ENCODE results near the gene SLC26A2.
A peak's percentile ranks its signal among the peaks of the same experiment; 100 is the strongest.
"Not testable (repeated sequence)": the region's sequence is repeated elsewhere in the genome, so short reads cannot be mapped to it uniquely, and the experiment has no call there.

Gene SLC26A2

DNA sequence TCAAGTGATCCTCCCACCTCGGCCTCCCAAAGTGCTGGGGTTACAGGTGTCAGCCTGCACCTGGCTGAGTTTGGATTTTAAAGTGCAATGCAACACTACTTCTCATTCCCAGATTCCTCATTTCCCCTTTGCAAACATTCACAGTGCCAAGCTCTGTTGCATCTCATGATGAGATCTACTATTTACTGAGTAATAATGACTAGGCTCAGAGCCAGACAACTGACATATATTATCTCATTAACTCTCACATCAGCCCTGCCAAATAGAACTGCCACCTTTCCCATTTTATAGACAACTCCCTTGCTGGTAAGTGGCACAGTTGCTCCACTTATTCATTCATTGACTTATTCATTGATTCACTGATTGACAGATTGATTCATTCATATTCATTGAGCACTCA lies 22.9 kb upstream of the SLC26A2 start:
- DNase-seq (ENCODE audit: low read depth): no peak

DNA sequence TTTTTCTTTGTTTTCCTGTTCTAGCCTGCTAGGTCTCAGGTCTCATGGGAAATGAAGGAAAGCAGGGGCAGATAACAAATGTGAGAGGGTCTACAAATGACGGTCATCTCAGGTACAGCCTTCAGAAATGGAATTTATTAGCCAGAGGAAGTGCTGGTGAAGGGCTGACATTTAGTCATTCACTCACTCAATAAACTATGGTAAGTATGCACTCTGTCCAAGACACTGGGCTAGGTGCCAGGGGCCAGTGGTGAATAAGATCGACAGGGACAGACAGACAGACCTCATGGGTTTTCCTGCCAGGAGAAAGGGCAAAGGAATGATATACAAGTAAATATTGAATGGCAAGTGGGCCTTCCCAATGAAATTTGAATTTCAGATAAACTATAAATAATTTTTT lies 22.3 kb upstream of the SLC26A2 start:
- DNase-seq (ENCODE audit: low read depth): no peak

DNA sequence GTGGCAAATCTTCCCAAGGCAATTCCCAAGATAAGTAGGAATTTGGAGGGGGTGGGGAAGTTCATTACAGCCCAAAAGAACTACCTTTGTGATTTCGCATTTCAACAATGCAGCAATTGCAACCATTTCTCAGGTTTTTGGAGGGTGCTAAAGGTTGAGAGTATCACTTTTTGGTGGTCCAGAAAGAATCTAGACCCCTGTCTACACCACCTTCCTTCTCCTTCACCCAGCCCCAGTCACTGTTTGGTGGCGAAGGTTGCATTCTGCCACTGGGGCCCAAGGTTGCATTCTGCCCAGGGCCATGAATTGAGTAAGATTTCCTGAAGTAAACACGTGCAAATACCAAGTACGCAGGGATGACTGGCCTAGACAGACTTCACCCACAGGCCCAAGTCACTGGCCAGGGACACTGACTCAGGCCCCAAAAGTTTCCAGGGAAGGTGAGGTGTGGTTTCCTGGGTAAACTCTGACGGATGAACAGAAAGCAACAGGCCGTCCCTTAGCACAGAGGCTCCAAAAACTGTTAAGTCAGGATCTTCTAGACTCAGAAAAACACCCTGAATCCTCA lies 21.7 kb upstream of the SLC26A2 start:
- peak; percentile 58 for DNase-seq (ENCODE audit: low read depth)

DNA sequence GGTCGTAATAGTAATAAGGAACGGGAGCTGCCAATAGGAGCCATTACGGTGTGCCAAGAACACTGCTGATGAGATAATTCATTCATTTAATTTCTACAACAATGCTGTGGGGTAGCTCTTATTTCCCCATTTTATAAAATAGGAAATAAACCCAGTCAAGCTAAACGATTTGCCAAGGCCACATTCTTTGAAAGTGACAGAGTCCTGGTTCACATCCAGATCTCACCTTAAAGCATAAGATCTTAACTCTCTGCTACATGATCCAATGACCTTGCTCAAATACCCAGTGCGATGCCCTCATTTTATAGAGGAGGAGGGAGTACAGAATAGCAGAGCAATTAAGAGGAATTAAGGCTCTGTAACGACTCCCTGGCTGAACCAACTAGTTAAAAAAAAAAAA lies 21.0 kb upstream of the SLC26A2 start:
- DNase-seq (ENCODE audit: low read depth): no peak

DNA sequence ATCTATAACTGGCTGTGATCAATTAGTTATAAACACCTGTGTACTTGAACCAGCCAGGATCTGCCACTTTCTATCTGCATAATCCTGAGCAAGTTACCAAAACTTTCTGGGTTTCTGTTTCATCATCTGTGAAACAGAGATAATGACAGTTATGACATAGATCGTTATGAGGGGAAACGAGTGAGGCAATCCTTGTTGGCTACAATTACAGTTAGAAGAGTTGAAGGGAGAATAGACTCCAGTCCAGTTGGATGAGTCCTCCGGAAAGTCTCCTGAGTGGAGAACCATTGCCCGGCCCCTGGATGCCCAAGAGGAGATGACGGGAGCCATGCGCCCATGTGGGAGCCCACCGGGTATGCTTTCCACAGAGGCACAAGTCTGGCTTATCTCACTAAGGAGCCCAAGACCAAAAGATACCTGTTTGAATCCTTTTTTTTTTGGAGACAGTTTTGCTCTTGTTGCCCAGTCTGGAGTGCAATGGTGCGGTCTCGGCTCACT lies 20.4 kb upstream of the SLC26A2 start:
- no peak for DNase-seq (ENCODE audit: low read depth)

DNA sequence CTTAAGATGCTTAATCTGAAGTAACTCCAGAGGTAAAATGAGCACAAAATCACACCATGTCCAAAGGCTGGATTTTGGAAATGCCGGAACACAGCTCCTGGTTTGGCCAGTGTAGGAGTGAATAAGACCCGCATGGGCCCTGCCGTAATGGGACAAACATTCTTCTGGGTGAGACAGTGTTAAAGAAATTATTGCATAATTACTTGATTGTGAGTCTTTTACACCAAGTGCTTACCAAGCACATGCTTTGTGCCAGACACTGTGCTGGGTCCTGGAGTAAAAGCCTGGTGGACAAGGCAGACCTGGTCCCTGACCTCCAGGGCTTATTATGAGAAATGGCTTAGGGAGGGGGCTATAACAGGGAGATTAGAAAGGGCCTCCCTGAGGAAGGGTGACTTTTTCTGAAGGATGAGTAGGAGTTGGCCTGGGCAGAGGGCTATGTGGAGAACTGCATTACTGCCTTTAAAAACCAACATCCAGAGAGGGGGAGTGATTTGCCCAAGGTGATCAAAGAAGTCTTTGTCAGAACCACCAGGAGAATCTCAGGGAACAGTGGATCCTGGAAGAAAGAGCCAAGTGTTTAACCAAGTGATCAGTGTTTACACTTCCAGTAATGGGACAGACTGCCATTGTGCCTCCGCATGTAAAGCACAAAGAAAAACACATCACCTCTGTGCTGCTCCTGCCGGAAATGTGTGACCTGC lies 19.5 kb upstream of the SLC26A2 start:
- no peak for DNase-seq (ENCODE audit: low read depth)

DNA sequence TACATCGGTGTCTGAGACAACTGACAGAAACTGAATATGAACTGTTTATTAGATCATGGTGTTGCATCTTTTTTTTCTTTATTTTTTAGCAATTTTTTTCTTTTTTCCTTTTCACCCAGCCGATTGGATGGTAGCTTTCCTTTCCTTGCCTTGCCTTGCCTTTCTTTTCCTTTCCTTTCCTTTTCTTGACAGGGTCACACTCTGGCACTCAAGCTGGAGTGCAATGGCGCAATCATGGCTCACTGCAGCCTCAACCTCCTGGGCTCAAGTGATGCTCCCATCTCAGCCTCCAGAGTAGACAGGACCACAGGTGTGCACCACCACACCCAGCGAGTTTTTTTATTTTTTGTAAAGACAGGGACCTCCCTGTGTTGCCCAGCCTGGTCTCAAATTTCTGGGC lies 18.8 kb upstream of the SLC26A2 start:
- no peak for DNase-seq (ENCODE audit: low read depth)

DNA sequence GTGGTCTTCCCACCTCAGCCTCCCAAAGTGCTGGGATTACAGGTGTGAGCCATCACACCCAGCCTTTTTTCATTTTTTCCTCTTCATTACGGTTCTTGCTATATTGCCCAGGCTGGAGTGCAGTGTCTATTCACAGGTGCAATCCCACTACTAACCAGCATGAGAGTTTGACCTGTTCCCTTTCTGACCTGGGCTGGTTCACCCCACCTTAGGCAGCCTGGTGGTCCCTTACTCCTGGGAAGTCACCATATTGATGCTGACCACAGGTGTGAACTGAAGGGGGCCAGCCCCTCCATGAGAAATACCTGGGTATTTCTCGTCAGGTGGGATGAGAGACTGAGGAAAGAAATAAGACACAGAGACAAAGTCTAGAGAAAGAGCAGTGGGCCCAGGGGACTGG lies 18.4 kb upstream of the SLC26A2 start:
- no peak for DNase-seq (ENCODE audit: low read depth)

DNA sequence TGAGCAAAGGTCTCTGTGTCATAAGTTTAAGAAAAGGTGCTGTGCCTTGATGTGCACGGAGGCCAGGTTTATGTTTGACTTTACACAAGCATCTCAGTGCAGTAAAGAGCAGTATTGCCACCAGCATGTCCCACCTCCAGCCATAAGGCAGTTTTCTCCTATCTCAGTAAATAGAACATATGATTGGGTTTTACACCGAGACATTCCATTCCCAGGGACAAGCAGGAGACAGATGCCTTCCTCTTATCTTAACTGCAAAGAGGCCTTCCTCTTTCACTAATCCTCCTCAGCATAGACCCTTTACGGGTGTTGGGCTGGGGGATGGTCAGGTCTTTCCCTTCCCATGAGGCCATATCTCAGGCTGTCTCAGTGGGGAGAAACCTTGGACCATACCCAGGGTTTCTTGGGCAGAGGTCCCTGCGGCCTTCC lies 17.8 kb upstream of the SLC26A2 start:
- not testable (repeated sequence) for DNase-seq (ENCODE audit: low read depth)

DNA sequence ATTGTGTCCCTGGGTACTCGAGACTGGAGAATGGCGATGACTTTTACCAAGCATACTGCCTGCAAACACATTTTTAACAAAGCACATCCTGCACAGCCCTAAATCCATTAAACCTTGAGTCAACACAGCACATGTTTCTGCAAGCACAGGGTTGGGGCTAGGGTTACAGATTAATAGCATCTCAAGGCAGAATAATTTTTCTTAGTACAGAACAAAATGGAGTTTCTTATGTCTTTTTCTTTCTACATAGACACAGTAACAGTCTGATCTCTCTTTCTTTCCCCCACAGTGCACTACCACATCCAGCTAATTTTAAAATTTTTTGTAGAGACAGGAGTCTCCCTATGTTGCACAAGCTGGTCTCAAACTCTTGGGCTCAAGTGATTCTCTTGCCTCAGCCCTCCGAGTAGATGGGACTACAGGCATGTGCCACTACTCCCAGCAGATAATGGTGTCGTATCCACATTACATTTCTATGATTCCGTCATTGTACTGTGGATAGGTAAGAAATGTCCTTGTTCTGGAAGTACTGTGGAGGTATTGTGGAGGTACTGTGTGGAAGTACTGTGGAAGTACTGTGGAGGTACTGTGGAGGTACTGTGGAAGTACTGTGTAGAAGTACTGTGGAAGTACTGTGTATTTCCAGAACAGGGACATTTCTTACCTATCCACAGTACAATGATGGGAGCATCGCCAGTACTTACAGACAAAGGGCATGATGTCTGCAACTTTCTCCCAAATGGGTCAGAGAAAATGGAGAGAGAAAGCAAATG lies 17.2 kb upstream of the SLC26A2 start:
- DNase-seq (ENCODE audit: low read depth): not testable (repeated sequence)

DNA sequence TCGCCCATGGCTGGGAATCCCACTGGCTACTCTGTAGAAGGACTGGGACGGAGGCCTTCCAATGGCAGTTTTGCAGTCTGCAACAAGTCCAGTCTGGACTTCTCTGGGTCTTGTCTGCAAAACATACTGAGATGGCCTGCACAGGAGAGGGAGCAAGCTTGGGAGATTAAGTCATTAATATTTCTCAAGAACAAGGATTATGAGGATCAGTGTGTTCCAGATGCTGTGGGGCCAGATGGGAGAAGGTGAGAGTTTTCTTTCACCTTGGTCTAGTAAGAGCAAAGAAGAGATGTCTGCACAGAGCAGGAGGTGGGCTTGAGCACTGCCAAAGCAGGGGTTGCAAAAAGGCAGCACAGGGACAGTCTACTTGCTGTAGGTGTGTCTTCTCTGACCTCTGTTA lies 15.9 kb upstream of the SLC26A2 start, which contains the start of gene PDE6A:
PDE6A (minus strand) TSS at position 128 of the 400 bp plus-strand sequence; CDS start at position 8, 120 bp downstream.
- DNase-seq (ENCODE audit: low read depth): no peak

DNA sequence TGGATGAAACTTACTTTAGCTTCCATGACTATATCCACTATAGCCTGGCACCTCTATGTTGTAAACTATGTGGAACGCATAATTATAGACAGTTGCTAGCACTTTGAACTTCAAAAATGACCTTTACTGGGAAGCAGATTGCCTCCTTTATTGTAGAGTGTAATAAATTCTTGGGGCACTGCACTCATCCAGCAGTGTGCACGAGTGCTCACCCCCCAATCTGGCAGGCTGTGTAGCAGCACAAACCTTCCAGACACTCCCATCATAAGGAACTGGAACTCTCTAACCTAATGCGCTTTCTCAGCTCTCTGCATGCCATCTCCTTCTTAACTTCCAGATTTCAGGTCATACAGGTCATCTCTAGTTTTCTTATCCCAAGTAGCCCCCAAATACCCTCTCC lies 14.4 kb upstream of the SLC26A2 start:
- DNase-seq (ENCODE audit: low read depth): no peak

DNA sequence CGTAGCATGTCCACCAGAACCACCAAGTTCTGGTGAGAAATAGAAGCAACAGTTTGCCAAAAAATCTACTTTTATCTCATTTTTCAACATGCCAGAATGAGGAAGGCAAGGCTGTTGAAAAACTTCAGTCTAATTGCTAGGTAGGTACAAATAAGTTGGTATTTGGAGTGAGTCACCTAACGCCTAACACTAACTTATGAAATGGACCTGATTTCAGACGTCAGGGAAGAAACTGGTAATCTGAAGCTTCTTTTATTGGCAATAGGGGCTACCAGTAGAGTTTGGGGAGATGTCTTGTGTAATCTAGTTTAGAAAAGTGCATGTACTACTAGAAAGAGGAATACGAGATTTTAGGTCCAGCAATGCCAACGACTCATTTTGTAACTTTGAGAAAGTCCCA lies 11.6 kb upstream of the SLC26A2 start:
- no peak for DNase-seq (ENCODE audit: low read depth)

DNA sequence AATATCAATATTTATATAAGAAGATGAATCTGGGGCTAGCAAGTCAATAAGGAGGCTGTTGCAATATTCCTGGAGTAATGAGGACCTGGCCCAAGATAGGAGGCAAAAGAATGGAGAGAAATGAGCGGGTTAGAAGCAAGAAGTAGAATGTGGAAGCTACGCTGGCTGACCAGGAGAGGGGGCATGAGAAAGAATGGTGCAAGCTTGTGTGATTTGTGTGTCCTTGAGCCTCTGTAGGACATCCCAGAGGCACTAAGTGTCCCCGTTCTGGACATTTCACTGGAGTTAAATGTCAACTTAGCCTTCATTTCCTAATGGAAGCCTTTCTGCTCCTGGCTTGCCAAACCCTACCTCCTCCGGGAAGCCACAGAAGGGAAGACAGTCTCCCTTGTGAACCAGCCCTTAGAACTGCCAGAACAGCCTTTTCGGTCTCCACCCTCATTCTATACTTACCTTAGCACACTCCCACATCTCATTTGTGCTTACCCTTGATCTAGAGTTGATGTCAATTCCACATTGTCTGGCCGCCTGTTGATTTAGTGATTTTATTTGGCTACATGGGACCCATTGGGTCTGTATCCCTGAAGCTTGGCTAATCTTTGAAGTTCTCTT lies 9.3 kb upstream of the SLC26A2 start:
- DNase-seq (ENCODE audit: low read depth): no peak

DNA sequence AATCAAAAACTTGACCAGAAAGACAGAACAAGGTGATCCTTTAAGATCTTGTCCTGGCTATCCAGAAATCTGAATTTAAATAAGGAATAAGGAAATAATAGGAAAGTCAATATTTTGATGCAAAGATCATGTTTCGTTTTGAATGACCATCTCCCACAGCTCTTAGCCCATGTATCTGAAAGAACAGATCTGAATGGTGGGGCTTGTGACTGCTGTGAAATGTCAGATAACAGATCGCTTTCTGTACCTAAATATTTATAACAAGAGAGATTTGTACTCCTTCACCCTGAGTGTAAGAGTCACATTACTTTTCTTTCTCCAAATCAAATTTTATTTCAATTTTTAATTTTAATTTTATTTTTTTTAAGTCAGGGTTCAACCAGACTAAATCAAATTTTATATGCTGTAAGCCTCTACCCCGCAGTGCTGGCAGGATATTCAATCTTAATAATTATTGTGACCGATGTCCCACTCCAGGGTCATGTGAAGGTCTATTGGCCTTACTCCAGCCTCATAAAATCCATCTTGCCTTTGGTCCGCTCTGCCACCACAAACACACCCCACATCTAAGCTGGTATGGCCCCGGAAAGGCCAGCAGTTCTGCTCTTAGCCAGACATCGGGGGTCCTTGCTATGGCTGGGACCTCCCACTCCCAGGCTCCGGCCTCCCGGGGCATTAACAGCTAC lies 7.0 kb upstream of the SLC26A2 start:
- DNase-seq (ENCODE audit: low read depth): no peak

DNA sequence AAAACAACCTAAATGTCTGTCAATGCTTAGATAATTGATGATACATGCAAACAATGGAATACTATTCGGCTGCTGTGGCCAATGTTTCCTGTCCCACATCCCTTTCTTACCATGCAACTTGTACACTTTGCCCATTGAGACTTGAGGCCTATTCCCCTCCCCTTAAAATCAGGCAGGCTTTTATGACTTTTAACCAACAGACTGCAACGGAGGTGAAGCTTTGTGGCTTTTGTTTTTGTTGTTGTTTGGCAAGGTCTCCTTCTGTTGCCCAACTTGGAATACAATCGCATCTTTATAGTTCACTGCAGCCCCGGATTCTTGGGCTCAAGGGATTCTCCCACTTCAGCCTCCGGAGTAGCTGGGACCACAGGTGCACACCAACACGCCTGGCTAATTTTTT lies 5.8 kb upstream of the SLC26A2 start:
- no peak for DNase-seq (ENCODE audit: low read depth)

DNA sequence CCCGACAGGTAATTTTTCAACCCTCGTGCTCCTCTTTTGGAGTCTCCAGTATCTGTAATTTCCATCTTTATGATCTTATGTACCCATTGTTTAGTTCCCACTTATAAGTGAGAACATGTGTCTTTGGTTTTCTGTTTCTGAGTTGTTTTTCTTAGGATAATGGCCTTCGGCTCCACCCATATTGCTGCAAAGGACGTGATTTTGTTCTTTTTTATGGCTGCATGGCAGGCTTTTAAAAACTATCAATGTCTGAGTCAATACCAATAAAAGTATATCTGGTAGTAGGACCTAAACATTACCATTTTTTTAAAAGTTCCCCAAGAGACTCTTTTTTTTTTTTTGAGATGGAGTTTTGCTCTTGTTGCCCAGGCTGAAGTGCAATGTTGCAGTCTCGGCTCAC lies 3.9 kb upstream of the SLC26A2 start:
- no peak for DNase-seq (ENCODE audit: low read depth)

DNA sequence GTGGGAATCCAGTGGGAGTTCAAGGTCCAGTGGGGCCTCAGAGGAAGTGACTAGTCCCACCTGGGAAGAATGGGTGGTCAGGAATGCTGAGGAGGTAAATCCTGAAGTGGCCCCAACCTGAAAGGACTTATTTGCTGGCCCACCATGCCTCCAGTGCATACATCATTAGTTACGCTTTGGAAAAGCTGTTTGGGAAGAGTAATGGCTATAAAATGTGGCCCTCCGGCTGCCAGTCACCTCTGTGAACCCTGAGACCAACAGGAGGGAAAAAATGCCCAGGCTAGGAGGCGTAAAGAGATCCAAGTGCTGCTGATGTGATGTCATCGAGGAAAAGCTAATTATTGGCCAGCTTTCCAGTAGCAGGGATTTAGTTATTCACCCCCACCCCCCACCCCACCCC lies 2.7 kb upstream of the SLC26A2 start:
- DNase-seq (ENCODE audit: low read depth): no peak

DNA sequence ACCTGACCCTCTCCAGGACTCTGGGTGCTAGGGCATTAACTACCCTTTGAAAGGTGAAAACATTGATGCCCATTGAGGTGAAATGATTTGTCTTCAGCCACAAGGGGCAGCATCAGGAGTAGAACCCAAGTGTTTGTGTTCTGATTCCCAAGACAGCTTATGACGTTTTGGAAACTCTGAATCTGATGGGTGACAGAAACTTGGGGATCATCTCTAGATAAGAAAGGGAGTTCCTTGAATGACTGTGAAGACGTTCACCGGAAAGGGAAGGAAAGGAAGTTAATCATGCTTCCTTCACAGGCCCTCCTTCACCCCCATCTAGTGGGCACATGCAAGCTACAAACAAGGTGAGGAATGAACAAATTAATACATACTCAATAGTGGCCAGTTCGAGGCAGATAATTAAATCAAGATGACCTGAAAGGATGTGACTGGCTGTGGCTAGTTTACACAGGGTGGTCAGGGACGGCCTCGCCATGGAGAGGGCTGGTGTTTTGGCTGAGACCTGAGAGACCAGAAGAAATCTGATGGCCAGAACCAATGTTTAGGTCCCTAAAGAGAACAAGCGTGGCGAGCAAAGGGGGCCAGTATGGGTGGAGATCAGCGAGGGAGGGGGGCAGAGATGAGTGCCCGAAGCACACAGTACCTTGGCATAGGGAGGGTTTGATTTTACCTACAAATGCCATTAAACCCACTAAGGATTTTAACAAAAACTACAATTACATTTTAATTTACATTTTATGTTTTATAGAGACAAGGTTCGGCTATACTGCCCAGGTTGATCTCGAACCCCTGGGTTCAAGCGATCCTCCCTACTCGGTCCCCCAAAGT lies 937 bp upstream of the SLC26A2 start:
- no peak for DNase-seq (ENCODE audit: low read depth)

DNA sequence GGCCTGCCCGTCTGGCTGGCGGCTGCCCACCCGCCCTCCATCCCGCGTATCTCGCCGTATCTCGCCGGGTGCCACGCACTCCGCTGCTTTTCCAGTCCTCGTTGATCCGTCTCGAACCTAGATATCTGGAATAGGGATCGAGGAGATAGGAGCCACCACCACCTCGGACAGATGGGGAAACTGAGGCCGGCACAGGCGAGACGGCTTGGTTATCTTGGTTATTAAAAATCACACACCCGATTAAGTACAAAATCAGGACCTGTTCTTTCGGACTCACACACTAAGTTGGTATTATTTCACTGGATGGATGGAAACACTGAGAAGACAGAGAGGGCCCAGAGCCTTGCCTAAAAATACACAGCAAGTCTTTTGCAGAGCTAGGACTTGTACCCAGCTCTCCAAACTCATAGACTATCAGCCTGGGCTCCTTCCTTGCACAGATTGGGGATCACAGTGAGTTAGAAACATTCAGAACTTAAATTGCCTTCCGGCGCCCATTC lies 678 bp downstream of the SLC26A2 start:
- no peak for DNase-seq (ENCODE audit: low read depth)

DNA sequence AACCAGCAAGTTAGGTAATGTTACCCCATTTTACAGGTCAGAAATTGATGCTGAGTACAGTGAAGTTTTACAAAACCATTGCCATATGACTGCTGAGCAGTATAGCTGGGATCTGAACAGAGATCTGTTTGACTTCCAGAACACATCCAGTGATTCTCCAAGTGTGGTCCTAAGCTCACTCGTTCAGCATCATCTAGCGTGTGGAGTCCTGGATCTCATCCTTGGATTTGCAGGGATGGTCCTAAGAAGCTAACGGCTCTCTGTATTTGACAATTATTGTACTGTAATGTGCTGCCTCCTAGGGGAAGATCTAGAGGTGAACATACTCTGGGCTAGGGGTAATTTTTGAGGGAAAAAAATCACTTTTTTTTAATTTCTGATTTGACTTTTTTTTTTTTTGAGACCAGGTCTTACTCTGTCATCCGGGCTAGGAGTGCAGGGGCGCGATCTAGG lies 1.4 kb downstream of the SLC26A2 start:
- DNase-seq (ENCODE audit: low read depth): no peak

Measured in GM04503 (cell line).